Measurements from ENCODE around the gene FGFR2.

FGFR2 gene

DNA sequence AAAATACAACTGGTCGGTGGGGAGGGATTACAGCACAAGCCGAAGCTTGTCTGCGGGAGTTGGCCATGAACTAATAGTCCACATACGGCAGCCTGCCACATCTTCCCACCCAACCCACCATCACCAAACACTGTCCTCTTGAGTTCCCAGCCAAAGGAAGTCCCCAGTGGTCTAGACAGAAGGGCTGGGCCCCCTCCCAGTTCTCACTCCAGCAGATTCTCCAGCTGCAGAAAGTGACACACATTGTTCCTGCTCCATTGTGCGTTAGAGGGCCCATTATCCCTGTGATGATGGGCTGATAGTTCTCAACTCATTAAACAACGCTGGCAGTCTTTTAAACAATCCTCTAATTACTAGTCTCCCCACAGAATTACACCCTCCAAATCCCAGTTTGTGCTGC, 148.0 kb downstream of the FGFR2 start:
- no peak overlapping the region for H3K4me3 ChIP-seq (ENCODE audit: control insufficient read depth in 1 of 7, extremely low read depth in 1 of 7, insufficient read depth in 4 of 7, low read depth in 2 of 7, low read length in 6 of 7)
- H3K9me3 ChIP-seq (ENCODE audit: control extremely low read depth in 1 of 5, control insufficient read depth in 4 of 5, insufficient read depth in 2 of 5, low read depth in 1 of 5, low read length in 4 of 5): no peaks in the 10 kb centered on the region
- no peak for DNase-seq
- no peak overlapping the region for H3K27ac ChIP-seq (ENCODE audit: insufficient read depth in 1 of 2, low read depth in 1 of 2, low read length in 2 of 2, poor library complexity in 1 of 2, severe bottlenecking in 2 of 2)
- 100% methylated on average over 4 of the region's 6 CpGs for WGBS (ENCODE audit: insufficient coverage)
- peaks cover 0 to 48% (median 10%) of the 10 kb centered on the region in 4 experiments for H3K4me1 ChIP-seq (ENCODE audit: control extremely low read depth in 1 of 4, control insufficient read depth in 4 of 4, insufficient read depth in 4 of 4, low read length in 3 of 4)
- no peaks in the 10 kb centered on the region for H3K36me3 ChIP-seq (ENCODE audit: control insufficient read depth in 4 of 4, insufficient read depth in 4 of 4, low read length in 3 of 4)
- CTCF ChIA-PET: no interaction called here
- H3K27me3 ChIP-seq (replicated peaks in 2 of 5; ENCODE audit: control insufficient read depth in 4 of 5, insufficient read depth in 5 of 5, low read length in 4 of 5): no peaks in the 10 kb centered on the region
- POLR2A ChIA-PET: no interaction called here

DNA sequence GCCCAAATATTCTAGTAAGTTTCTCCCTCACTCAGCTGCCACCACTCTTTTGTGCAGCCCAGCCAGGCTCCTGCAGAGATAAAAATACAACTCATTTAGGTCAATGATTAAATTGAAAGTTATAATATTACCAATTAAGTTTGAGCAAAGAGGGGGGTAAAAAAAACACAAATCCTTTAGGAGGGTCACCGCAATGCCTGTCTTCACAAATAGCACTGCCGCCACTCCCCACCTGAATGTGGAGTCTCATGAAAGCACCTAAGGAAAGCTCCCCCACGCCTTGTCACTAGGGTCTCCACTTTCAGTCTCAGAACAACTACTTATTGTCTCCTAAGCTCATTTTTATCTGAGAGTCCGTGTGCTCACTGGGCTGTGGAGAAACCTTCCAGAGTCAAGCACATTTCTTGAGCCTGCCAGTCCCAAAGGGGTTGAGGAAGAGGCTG, 148.7 kb downstream of the FGFR2 start:
- Histone ChIP-seq H3K9me3 (ENCODE audit: control extremely low read depth in 1 of 5, control insufficient read depth in 4 of 5, insufficient read depth in 2 of 5, low read depth in 1 of 5, low read length in 4 of 5) (no peaks in the 10 kb centered on the region), H3K4me1 (ENCODE audit: control extremely low read depth in 1 of 4, control insufficient read depth in 4 of 4, insufficient read depth in 4 of 4, low read length in 3 of 4) (peaks cover 0 to 41% (median 10%) of the 10 kb centered on the region in 4 experiments), H3K27ac (ENCODE audit: insufficient read depth in 1 of 2, low read depth in 1 of 2, low read length in 2 of 2, poor library complexity in 1 of 2, severe bottlenecking in 2 of 2) (no peak overlapping the region), H3K4me3 (ENCODE audit: control insufficient read depth in 1 of 7, extremely low read depth in 1 of 7, insufficient read depth in 4 of 7, low read depth in 2 of 7, low read length in 6 of 7) (no peak overlapping the region), H3K36me3 (ENCODE audit: control insufficient read depth in 4 of 4, insufficient read depth in 4 of 4, low read length in 3 of 4) (no peaks in the 10 kb centered on the region), H3K27me3 (replicated peaks in 2 of 5; ENCODE audit: control insufficient read depth in 4 of 5, insufficient read depth in 5 of 5, low read length in 4 of 5) (no peaks in the 10 kb centered on the region)
- ChIA-PET POLR2A (no interaction called here), CTCF (no interaction called here)
- no peak for DNase-seq
- WGBS (ENCODE audit: insufficient coverage): 100% methylated on average over 4 of the region's 4 CpGs

DNA sequence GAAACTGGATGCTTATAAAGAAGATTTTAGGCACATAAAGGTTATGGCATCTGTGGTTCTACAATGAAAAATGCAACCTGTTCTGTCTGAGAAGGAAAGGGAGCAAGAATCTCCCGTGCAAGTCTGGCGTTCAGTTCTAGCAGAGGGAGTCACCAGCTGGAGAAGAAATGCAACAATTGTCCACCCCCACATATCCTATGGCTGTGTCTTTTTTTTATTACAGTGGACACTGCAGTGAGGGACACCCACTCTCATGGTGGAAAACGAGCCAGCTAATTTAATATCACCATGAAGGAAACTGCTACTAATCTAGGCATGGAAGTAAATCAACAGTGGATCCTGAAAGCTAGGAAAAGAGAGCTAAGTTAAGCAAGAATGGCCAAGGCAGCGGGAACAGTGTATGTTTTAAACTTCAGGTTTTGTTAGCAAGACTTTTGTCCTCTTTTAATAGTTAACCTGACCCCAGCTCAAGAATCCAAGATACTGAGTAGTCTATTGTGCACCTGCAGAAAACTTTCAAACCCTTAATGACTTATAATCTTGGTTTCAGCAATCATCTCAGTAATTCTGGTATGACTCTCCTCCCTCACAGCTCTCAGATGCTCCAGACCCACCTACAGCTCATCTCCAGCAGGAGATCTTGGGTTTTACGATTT, 149.3 kb downstream of the FGFR2 start:
- POLR2A ChIA-PET: no interaction called here
- no peak overlapping the region for H3K27ac ChIP-seq (ENCODE audit: insufficient read depth in 1 of 2, low read depth in 1 of 2, low read length in 2 of 2, poor library complexity in 1 of 2, severe bottlenecking in 2 of 2)
- H3K9me3 ChIP-seq (ENCODE audit: control extremely low read depth in 1 of 5, control insufficient read depth in 4 of 5, insufficient read depth in 2 of 5, low read depth in 1 of 5, low read length in 4 of 5): no peaks in the 10 kb centered on the region
- CTCF ChIA-PET: no interaction called here
- H3K36me3 ChIP-seq (ENCODE audit: control insufficient read depth in 4 of 4, insufficient read depth in 4 of 4, low read length in 3 of 4): no peaks in the 10 kb centered on the region
- H3K4me3 ChIP-seq (ENCODE audit: control insufficient read depth in 1 of 7, extremely low read depth in 1 of 7, insufficient read depth in 4 of 7, low read depth in 2 of 7, low read length in 6 of 7): no peak overlapping the region
- peaks cover 0 to 35% (median 10%) of the 10 kb centered on the region in 4 experiments for H3K4me1 ChIP-seq (ENCODE audit: control extremely low read depth in 1 of 4, control insufficient read depth in 4 of 4, insufficient read depth in 4 of 4, low read length in 3 of 4)
- no peaks in the 10 kb centered on the region for H3K27me3 ChIP-seq (replicated peaks in 2 of 5; ENCODE audit: control insufficient read depth in 4 of 5, insufficient read depth in 5 of 5, low read length in 4 of 5)
- WGBS (ENCODE audit: insufficient coverage): 86% methylated on average over 2 of the region's 5 CpGs
- no peak for DNase-seq

DNA sequence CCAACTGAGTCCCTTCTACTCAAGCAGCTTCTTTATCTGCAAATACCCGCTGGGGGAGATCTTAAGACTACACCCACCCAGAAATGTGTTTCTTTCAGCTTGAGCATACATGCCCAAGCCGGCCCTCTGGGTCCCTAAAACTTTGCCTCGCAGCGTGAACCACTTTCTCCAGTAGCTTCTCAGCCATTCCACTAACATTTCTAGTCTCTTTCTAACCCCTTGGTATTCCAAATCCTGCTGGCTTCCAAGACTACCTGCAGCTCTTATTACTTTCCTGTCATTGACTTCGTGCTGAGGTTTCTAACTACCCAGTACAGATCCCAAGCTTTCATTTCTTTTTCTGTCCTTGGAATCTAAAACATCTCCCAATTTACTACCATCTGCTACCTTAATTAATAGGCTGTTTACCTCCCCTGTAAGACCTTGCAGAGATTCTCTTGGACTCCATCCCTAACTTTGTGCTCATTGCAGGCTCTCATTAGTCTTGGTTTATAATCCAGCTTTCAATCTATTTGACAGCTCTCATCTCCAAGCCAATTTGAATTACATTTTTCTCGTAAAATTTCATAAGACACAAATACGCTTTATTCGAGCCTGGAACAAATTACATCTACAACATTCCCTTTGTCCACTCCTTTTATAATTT, 153.6 kb downstream of the FGFR2 start:
- no peak for DNase-seq
- Histone ChIP-seq H3K4me3 (ENCODE audit: control insufficient read depth in 1 of 7, extremely low read depth in 1 of 7, insufficient read depth in 4 of 7, low read depth in 2 of 7, low read length in 6 of 7) (no peak overlapping the region), H3K4me1 (ENCODE audit: control extremely low read depth in 1 of 4, control insufficient read depth in 4 of 4, insufficient read depth in 4 of 4, low read length in 3 of 4) (peaks cover 0 to 2% (median 0%) of the 10 kb centered on the region in 4 experiments), H3K27ac (ENCODE audit: insufficient read depth in 1 of 2, low read depth in 1 of 2, low read length in 2 of 2, poor library complexity in 1 of 2, severe bottlenecking in 2 of 2) (no peak overlapping the region), H3K36me3 (ENCODE audit: control insufficient read depth in 4 of 4, insufficient read depth in 4 of 4, low read length in 3 of 4) (no peaks in the 10 kb centered on the region), H3K9me3 (ENCODE audit: control extremely low read depth in 1 of 5, control insufficient read depth in 4 of 5, insufficient read depth in 2 of 5, low read depth in 1 of 5, low read length in 4 of 5) (no peaks in the 10 kb centered on the region), H3K27me3 (replicated peaks in 2 of 5; ENCODE audit: control insufficient read depth in 4 of 5, insufficient read depth in 5 of 5, low read length in 4 of 5) (no peaks in the 10 kb centered on the region)
- ChIA-PET POLR2A (no interaction called here), CTCF (no interaction called here)
- 98% methylated on average over 6 of the region's 8 CpGs for WGBS (ENCODE audit: insufficient coverage)

DNA sequence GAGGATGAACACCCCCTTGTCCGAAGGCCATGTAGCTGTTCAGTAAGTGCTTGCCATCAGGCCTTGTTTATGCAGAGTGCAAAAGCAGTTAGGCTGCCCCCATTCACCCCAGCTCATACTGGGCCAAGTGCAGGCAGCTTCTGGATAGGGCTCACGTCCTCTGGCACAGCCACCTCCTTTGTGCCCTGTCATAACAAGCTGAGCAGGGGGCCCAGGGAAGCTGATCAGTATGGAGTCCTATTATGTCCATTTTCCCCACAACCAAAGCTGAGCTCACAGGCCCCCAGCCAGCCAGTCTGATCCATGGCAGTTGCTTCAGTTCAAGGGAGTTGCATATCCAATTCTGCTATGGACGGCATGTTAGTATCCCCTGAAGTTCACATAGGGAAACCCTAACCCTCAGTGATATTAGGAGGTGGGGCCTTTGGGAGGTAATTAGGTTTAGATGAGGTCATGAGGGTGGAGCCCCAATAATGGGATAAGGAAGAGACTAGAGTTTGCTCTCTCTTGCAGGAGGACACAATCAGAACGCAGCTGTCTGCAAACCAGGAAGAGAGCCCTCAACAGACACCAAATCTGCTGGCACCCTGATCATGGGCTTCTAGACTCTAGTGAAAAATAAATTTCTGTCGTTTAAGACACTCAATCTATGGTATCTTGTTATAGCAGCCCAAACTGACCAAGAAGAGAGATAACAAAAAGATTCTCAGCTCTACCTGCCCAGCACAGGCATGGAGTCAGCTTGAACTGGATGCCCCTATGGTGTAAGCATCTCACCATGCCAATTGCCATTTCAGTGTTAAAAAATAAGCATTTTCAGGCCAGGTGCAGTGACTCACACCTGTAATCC, 155.9 kb downstream of the FGFR2 start:
- WGBS (ENCODE audit: insufficient coverage): 91% methylated on average over 5 of the region's 5 CpGs
- H3K9me3 ChIP-seq (ENCODE audit: control extremely low read depth in 1 of 5, control insufficient read depth in 4 of 5, insufficient read depth in 2 of 5, low read depth in 1 of 5, low read length in 4 of 5): no peaks in the 10 kb centered on the region
- CTCF ChIA-PET: interaction anchor here (0.6 kb wide), 1 partner anchor 117 kb away, joined by 3 read pairs; no protein-coding TSS in a partner anchor
- H3K27ac ChIP-seq (ENCODE audit: insufficient read depth in 1 of 2, low read depth in 1 of 2, low read length in 2 of 2, poor library complexity in 1 of 2, severe bottlenecking in 2 of 2): no peak overlapping the region
- POLR2A ChIA-PET: no interaction called here
- no peak overlapping the region for H3K4me3 ChIP-seq (ENCODE audit: control insufficient read depth in 1 of 7, extremely low read depth in 1 of 7, insufficient read depth in 4 of 7, low read depth in 2 of 7, low read length in 6 of 7)
- no peak for DNase-seq
- H3K27me3 ChIP-seq (replicated peaks in 2 of 5; ENCODE audit: control insufficient read depth in 4 of 5, insufficient read depth in 5 of 5, low read length in 4 of 5): no peaks in the 10 kb centered on the region
- peaks cover 0 to 8% (median 0%) of the 10 kb centered on the region in 4 experiments for H3K4me1 ChIP-seq (ENCODE audit: control extremely low read depth in 1 of 4, control insufficient read depth in 4 of 4, insufficient read depth in 4 of 4, low read length in 3 of 4)
- H3K36me3 ChIP-seq (ENCODE audit: control insufficient read depth in 4 of 4, insufficient read depth in 4 of 4, low read length in 3 of 4): no peaks in the 10 kb centered on the region

DNA sequence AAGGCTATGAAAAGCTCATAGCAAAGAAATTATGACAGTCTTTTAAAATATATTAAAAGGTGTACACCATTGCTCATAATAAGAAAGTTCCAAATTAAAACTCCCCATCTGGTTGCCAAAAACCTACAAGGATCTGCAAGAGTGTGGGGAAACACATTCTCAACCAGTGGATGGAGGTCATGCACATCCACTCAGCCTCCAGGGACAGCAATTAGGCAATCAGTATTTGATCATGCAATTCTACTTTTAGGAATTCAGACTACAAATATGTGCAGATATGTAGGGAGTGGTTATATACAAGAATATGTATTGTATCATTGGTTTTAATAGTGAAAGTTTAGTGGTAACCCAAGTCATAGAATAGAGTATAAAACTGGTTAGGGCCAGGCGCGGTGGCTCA, 157.8 kb downstream of the FGFR2 start:
- H3K27me3 ChIP-seq (replicated peaks in 2 of 5; ENCODE audit: control insufficient read depth in 4 of 5, insufficient read depth in 5 of 5, low read length in 4 of 5): no peaks in the 10 kb centered on the region
- CTCF ChIA-PET: no interaction called here
- H3K36me3 ChIP-seq (ENCODE audit: control insufficient read depth in 4 of 4, insufficient read depth in 4 of 4, low read length in 3 of 4): no peaks in the 10 kb centered on the region
- no peak for DNase-seq
- POLR2A ChIA-PET: no interaction called here
- H3K4me3 ChIP-seq (ENCODE audit: control insufficient read depth in 1 of 7, extremely low read depth in 1 of 7, insufficient read depth in 4 of 7, low read depth in 2 of 7, low read length in 6 of 7): no peak overlapping the region
- H3K4me1 ChIP-seq (ENCODE audit: control extremely low read depth in 1 of 4, control insufficient read depth in 4 of 4, insufficient read depth in 4 of 4, low read length in 3 of 4): peaks cover 0 to 8% (median 0%) of the 10 kb centered on the region in 4 experiments
- no peaks in the 10 kb centered on the region for H3K9me3 ChIP-seq (ENCODE audit: control extremely low read depth in 1 of 5, control insufficient read depth in 4 of 5, insufficient read depth in 2 of 5, low read depth in 1 of 5, low read length in 4 of 5)
- 100% methylated on average over 2 of the region's 2 CpGs for WGBS (ENCODE audit: insufficient coverage)
- H3K27ac ChIP-seq (ENCODE audit: insufficient read depth in 1 of 2, low read depth in 1 of 2, low read length in 2 of 2, poor library complexity in 1 of 2, severe bottlenecking in 2 of 2): no peak overlapping the region

DNA sequence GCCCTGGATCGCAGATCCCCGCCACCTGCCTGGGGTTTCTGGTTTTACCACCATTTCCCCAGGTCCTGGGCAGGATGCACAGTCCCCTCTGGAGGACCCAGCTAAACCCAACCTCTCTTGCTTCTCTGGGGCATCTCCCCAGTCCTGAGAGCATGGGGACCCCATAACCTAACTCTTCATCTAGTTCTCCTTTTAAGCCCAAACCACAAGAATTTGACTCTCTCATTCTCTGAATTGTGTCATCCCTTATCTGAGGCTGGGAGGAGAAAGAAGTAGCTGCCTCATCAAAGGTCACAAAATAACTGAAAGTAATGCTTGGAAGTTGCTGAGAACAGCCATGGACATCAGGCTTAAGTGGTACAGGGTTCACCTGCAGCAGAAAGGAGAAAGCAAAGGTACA, 159.9 kb downstream of the FGFR2 start:
- peaks cover 0 to 8% (median 0%) of the 10 kb centered on the region in 4 experiments for H3K4me1 ChIP-seq (ENCODE audit: control extremely low read depth in 1 of 4, control insufficient read depth in 4 of 4, insufficient read depth in 4 of 4, low read length in 3 of 4)
- H3K36me3 ChIP-seq (ENCODE audit: control insufficient read depth in 4 of 4, insufficient read depth in 4 of 4, low read length in 3 of 4): no peaks in the 10 kb centered on the region
- no peaks in the 10 kb centered on the region for H3K9me3 ChIP-seq (ENCODE audit: control extremely low read depth in 1 of 5, control insufficient read depth in 4 of 5, insufficient read depth in 2 of 5, low read depth in 1 of 5, low read length in 4 of 5)
- no peaks in the 10 kb centered on the region for H3K27me3 ChIP-seq (replicated peaks in 2 of 5; ENCODE audit: control insufficient read depth in 4 of 5, insufficient read depth in 5 of 5, low read length in 4 of 5)
- DNase-seq: peak in 2 of 3 donors; percentile 34 to 76
- CTCF ChIA-PET: interaction anchor here (0.9 kb wide), 1 partner anchor 14 kb away, joined by 3 read pairs; no protein-coding TSS in a partner anchor
- no peak overlapping the region for H3K4me3 ChIP-seq (ENCODE audit: control insufficient read depth in 1 of 7, extremely low read depth in 1 of 7, insufficient read depth in 4 of 7, low read depth in 2 of 7, low read length in 6 of 7)
- WGBS (ENCODE audit: insufficient coverage): 93% methylated on average over 2 of the region's 2 CpGs
- no peak overlapping the region for H3K27ac ChIP-seq (ENCODE audit: insufficient read depth in 1 of 2, low read depth in 1 of 2, low read length in 2 of 2, poor library complexity in 1 of 2, severe bottlenecking in 2 of 2)
- POLR2A ChIA-PET: no interaction called here
